ENCODE measurements around the gene ASCC1.

GRCh38 chr10:72061930-72062329, 154.1 kb downstream of the ASCC1 start:
- no peak for TF ChIP-seq POLR2AphosphoS5 (IDR thresholded peaks at IDR 0.05)
- TF ChIP-seq CTCF (IDR thresholded peaks at IDR 0.05) = no peak
- TF ChIP-seq POLR2A (IDR thresholded peaks at IDR 0.05) = no peak
